AG09309 (cell line): ENCODE measurements around the gene FBXO11.

Experiments used
- DNase-seq: peaks from one replicate; pipeline ENCODE4 v3.0.0-alpha.2; 2010; ENCODE audit warnings: low read depth
- H3K4me3 ChIP-seq: 2 replicates; pipeline ENCODE4 v1.5.1; 2011; ENCODE audit warnings: mild to moderate bottlenecking, low read depth, low read length, moderate library complexity; ENCODE audit not compliant: control insufficient read depth
- CTCF ChIP-seq: IDR thresholded peaks from 2 replicates; pipeline ENCODE4 v1.5.1; 2011; ENCODE audit warnings: mild to moderate bottlenecking, low read depth, low read length, inconsistent platforms; ENCODE audit not compliant: insufficient read depth, control insufficient read depth; ENCODE audit errors: missing control alignments

Gene FBXO11

GRCh38 chr2:47876912-47877311 lies 29.4 kb downstream of the FBXO11 start:
- no peak for TF ChIP-seq CTCF
- H3K4me3 ChIP-seq: no peak overlapping the region
- no peak for DNase-seq

- H3K4me3 ChIP-seq: no peak overlapping the region
- no peak for DNase-seq
- TF ChIP-seq CTCF: no peak
Measured at GRCh38 chr2:47872941-47873340, 33.4 kb downstream of the FBXO11 start.

GRCh38 chr2:47870641-47871540 lies 35.4 kb downstream of the FBXO11 start:
- H3K4me3 ChIP-seq: no peak overlapping the region
- TF ChIP-seq CTCF: no peak
- no peak for DNase-seq

- no peak for DNase-seq
- no peak overlapping the region for H3K4me3 ChIP-seq
- TF ChIP-seq CTCF: no peak
Measured at GRCh38 chr2:47869859-47870595, 36.3 kb downstream of the FBXO11 start.

- no peak for DNase-seq
- H3K4me3 ChIP-seq: no peak overlapping the region
- TF ChIP-seq CTCF: no peak
Measured at GRCh38 chr2:47868611-47869352, 37.5 kb downstream of the FBXO11 start.

- no peak for TF ChIP-seq CTCF
- DNase-seq: peak; percentile 41
- no peak overlapping the region for H3K4me3 ChIP-seq
Measured at GRCh38 chr2:47867205-47867604, 39.1 kb downstream of the FBXO11 start.
